ENCODE data around the gene STAG1.
"Not testable (repeated sequence)": the region's sequence is repeated elsewhere in the genome, so short reads cannot be mapped to it uniquely, and the experiment has no call there.

Gene STAG1

GRCh38 chr3:136380530-136380929 is 371.6 kb downstream of the STAG1 start:
- no peak for DNase-seq

GRCh38 chr3:136378011-136378410 is 374.2 kb downstream of the STAG1 start:
- DNase-seq: no peak

GRCh38 chr3:136377508-136377907 is 374.7 kb downstream of the STAG1 start:
- DNase-seq: no peak

GRCh38 chr3:136375800-136376199 is 376.4 kb downstream of the STAG1 start:
- DNase-seq: not testable (repeated sequence)

- DNase-seq: no peak
These were observed 385.9 kb downstream of the STAG1 start for GRCh38 chr3:136366289-136366688.

GRCh38 chr3:136353461-136353860 is 398.7 kb downstream of the STAG1 start:
- DNase-seq: peak; percentile 79

- no peak for DNase-seq
These were observed 400.3 kb downstream of the STAG1 start for GRCh38 chr3:136351905-136352304.

- DNase-seq: no peak
These were observed 400.8 kb downstream of the STAG1 start for GRCh38 chr3:136351351-136351750.

GRCh38 chr3:136350557-136350956 is 401.6 kb downstream of the STAG1 start:
- DNase-seq: no peak

- no peak for DNase-seq
These were observed 402.0 kb downstream of the STAG1 start for GRCh38 chr3:136350132-136350531.

- DNase-seq: no peak
These were observed 405.7 kb downstream of the STAG1 start for GRCh38 chr3:136346486-136346885.

GRCh38 chr3:136343873-136344555 is 408.2 kb downstream of the STAG1 start:
- no peak for DNase-seq

GRCh38 chr3:136343446-136343845 is 408.7 kb downstream of the STAG1 start:
- no peak for DNase-seq

GRCh38 chr3:136336329-136337100 is 415.7 kb downstream of the STAG1 start:
- no peak for DNase-seq

GRCh38 chr3:136334726-136335125 is 417.5 kb downstream of the STAG1 start:
- not testable (repeated sequence) for DNase-seq

- no peak for DNase-seq
These were observed 418.0 kb downstream of the STAG1 start for GRCh38 chr3:136334209-136334608.

- no peak for DNase-seq
These were observed 419.4 kb downstream of the STAG1 start for GRCh38 chr3:136332776-136333175.

- no peak for DNase-seq
These were observed 419.9 kb downstream of the STAG1 start for GRCh38 chr3:136332302-136332701.

- DNase-seq: no peak
These were observed 421.3 kb downstream of the STAG1 start for GRCh38 chr3:136330900-136331299.

GRCh38 chr3:136329593-136329992 is 422.6 kb downstream of the STAG1 start:
- no peak for DNase-seq

GRCh38 chr3:136327671-136328070 is 424.5 kb downstream of the STAG1 start:
- DNase-seq: no peak

GRCh38 chr3:136326316-136326715 is 425.9 kb downstream of the STAG1 start:
- DNase-seq: no peak

GRCh38 chr3:136311968-136312367 is 440.2 kb downstream of the STAG1 start:
- DNase-seq: no peak

- DNase-seq: no peak
These were observed 440.9 kb downstream of the STAG1 start for GRCh38 chr3:136311261-136311660.
